Mesothelial cell of epicardium (in vitro differentiated cells): ENCODE measurements around the gene PRMT3. TPM values are rescaled to one million over a fixed set of nuclear protein-coding genes. Genes with fewer than 3 reads are reported as not detected.

Source experiments
- DNase-seq, 2 experiments: peaks; one replicate each; pipeline ENCODE4 v3.0.0; 2021; ENCODE audit warnings: low spot score in 2 of 2; ENCODE audit not compliant: unreplicated experiment in 2 of 2
- H3K27ac Mint-ChIP-seq: 2 replicates; pipeline ENCODE4 v1.8.0; 2021; ENCODE audit warnings: mixed read lengths
- H3K27me3 Mint-ChIP-seq: 2 replicates; pipeline ENCODE4 v1.8.0; 2021; ENCODE audit warnings: low read depth, mixed read lengths
- H3K36me3 Mint-ChIP-seq: 2 replicates; pipeline ENCODE4 v1.8.0; 2021; ENCODE audit warnings: mixed read lengths
- H3K4me1 Mint-ChIP-seq: 2 replicates; pipeline ENCODE4 v1.8.0; 2021; ENCODE audit warnings: mixed read lengths
- H3K4me3 Mint-ChIP-seq: 2 replicates; pipeline ENCODE4 v1.8.0; 2021; ENCODE audit warnings: mild to moderate bottlenecking, moderate library complexity, mixed read lengths
- H3K9me3 Mint-ChIP-seq: 2 replicates; pipeline ENCODE4 v1.8.0; 2021; ENCODE audit warnings: mixed read lengths
- CTCF ChIP-seq: fragments of 200-600 bp; sonication (generic); IDR thresholded peaks from one replicate; pipeline ENCODE4 v1.5.0; 2021; ENCODE audit warnings: antibody characterized with exemption; ENCODE audit not compliant: unreplicated experiment
- total RNA-seq: library from RNA; stranded (reverse); gene quantifications from 3 replicates; pipeline ENCODE4 v1.2.1, GENCODE V29; 2021

PRMT3 gene
- total RNA-seq, 1 donor from 2014 or later: 19.2 TPM

GRCh38 chr11:20493340-20493739 is 105.8 kb downstream of the PRMT3 start:
- H3K4me1 Mint-ChIP-seq: no peaks in the 10 kb centered on the region
- no peak overlapping the region for H3K4me3 Mint-ChIP-seq
- no peak for TF ChIP-seq CTCF
- DNase-seq: no peak
- no peaks in the 10 kb centered on the region for H3K27me3 Mint-ChIP-seq
- H3K36me3 Mint-ChIP-seq: peaks cover 6% of the 10 kb centered on the region
- no peak overlapping the region for H3K27ac Mint-ChIP-seq
- no peaks in the 10 kb centered on the region for H3K9me3 Mint-ChIP-seq

- Mint-ChIP-seq H3K27me3 (no peaks in the 10 kb centered on the region), H3K4me1 (no peaks in the 10 kb centered on the region), H3K4me3 (no peak overlapping the region)
These were observed 109.7 kb downstream of the PRMT3 start for GRCh38 chr11:20497124-20497792.

GRCh38 chr11:20501252-20501651 is 113.7 kb downstream of the PRMT3 start:
- H3K36me3 Mint-ChIP-seq: peaks cover 7% of the 10 kb centered on the region
- no peaks in the 10 kb centered on the region for H3K27me3 Mint-ChIP-seq
- H3K9me3 Mint-ChIP-seq: no peaks in the 10 kb centered on the region
- H3K27ac Mint-ChIP-seq: no peak overlapping the region
- DNase-seq: no peak
- no peaks in the 10 kb centered on the region for H3K4me1 Mint-ChIP-seq
- TF ChIP-seq CTCF: no peak
- no peak overlapping the region for H3K4me3 Mint-ChIP-seq

More at GRCh38 chr11:20497124-20497792, 109.7 kb downstream of the PRMT3 start:
- peaks cover 7% of the 10 kb centered on the region for H3K36me3 Mint-ChIP-seq
- no peak for DNase-seq
- no peaks in the 10 kb centered on the region for H3K9me3 Mint-ChIP-seq
- H3K27ac Mint-ChIP-seq: no peak overlapping the region
- TF ChIP-seq CTCF: no peak

- Mint-ChIP-seq H3K27me3 (no peaks in the 10 kb centered on the region), H3K4me1 (no peaks in the 10 kb centered on the region), H3K4me3 (no peak overlapping the region), H3K27ac (no peak overlapping the region), H3K36me3 (peaks cover 8% of the 10 kb centered on the region), H3K9me3 (no peaks in the 10 kb centered on the region)
- no peak for TF ChIP-seq CTCF
- DNase-seq: no peak
These were observed 114.5 kb downstream of the PRMT3 start for GRCh38 chr11:20501971-20502370.

GRCh38 chr11:20511982-20512381 is 124.5 kb downstream of the PRMT3 start:
- DNase-seq: no peak
- no peaks in the 10 kb centered on the region for H3K4me1 Mint-ChIP-seq
- no peaks in the 10 kb centered on the region for H3K9me3 Mint-ChIP-seq
- H3K4me3 Mint-ChIP-seq: no peak overlapping the region
- H3K36me3 Mint-ChIP-seq: peaks cover 2% of the 10 kb centered on the region
- no peak for TF ChIP-seq CTCF
- H3K27ac Mint-ChIP-seq: no peak overlapping the region
- H3K27me3 Mint-ChIP-seq: peaks cover 10% of the 10 kb centered on the region
